Astrocyte (in vitro differentiated cells and primary cell): ENCODE measurements around the gene BCR. TPM values are rescaled to one million over a fixed set of nuclear protein-coding genes. Genes with fewer than 3 reads are reported as not detected.
A peak's percentile ranks its signal among the peaks of the same experiment; 100 is the strongest.

Experiments
- DNase-seq: peaks from one replicate; pipeline ENCODE4 v3.0.0-alpha.2; 2010; ENCODE audit warnings: low read depth
- FAIRE-seq: peaks from 2 replicates; lab custom pipeline; 2011; peaks lifted over from hg19 to GRCh38; lab: Jason Lieb, UNC
- H2AFZ ChIP-seq: 2 replicates; pipeline ENCODE4 v1.6.0; 2012; ENCODE audit warnings: low read depth, low read length, inconsistent platforms
- H3K27ac ChIP-seq: 2 replicates; pipeline ENCODE4 v1.5.1; 2011; ENCODE audit warnings: low read depth, low read length, inconsistent platforms
- H3K27me3 ChIP-seq: 2 replicates; pipeline ENCODE4 v1.6.0; 2011; ENCODE audit warnings: low read length, inconsistent platforms; ENCODE audit not compliant: insufficient read depth
- H3K36me3 ChIP-seq: 2 replicates; pipeline ENCODE4 v1.5.1; 2011; ENCODE audit warnings: low read length, inconsistent platforms; ENCODE audit not compliant: insufficient read depth
- H3K4me1 ChIP-seq: 2 replicates; pipeline ENCODE4 v1.5.1; 2011; ENCODE audit warnings: low read length, inconsistent platforms; ENCODE audit not compliant: insufficient read depth
- H3K4me2 ChIP-seq: 2 replicates; pipeline ENCODE4 v1.6.0; 2012; ENCODE audit warnings: low read length, inconsistent platforms
- H3K4me3 ChIP-seq: 2 replicates; pipeline ENCODE4 v1.5.1; 2011; ENCODE audit warnings: low read depth, mild to moderate bottlenecking, low read length, inconsistent platforms; ENCODE audit not compliant: insufficient read depth
- H3K79me2 ChIP-seq: 2 replicates; pipeline ENCODE4 v1.6.0; 2012; ENCODE audit warnings: mild to moderate bottlenecking, low read length, inconsistent platforms; ENCODE audit not compliant: insufficient read depth
- H3K9ac ChIP-seq: 2 replicates; pipeline ENCODE4 v1.6.0; 2012; ENCODE audit warnings: mild to moderate bottlenecking, low read length, inconsistent platforms
- H3K9me3 ChIP-seq: 2 replicates; pipeline ENCODE4 v1.5.1; 2012; ENCODE audit warnings: low read depth, mild to moderate bottlenecking, low read length, inconsistent platforms; ENCODE audit not compliant: insufficient read depth
- H4K20me1 ChIP-seq: 2 replicates; pipeline ENCODE4 v1.6.0; 2012; ENCODE audit warnings: low read length, inconsistent platforms; ENCODE audit not compliant: insufficient read depth
- H3K27ac Mint-ChIP-seq: one replicate; pipeline ENCODE4 v1.8.0; 2021; ENCODE audit warnings: mild to moderate bottlenecking, mixed read lengths; ENCODE audit not compliant: unreplicated experiment
- H3K27me3 Mint-ChIP-seq: one replicate; pipeline ENCODE4 v1.8.0; 2021; ENCODE audit warnings: low read depth, mixed read lengths; ENCODE audit not compliant: unreplicated experiment
- H3K36me3 Mint-ChIP-seq: one replicate; pipeline ENCODE4 v1.8.0; 2021; ENCODE audit warnings: low read depth, mixed read lengths; ENCODE audit not compliant: unreplicated experiment
- H3K4me1 Mint-ChIP-seq: one replicate; pipeline ENCODE4 v1.8.0; 2021; ENCODE audit warnings: low read depth, mixed read lengths; ENCODE audit not compliant: unreplicated experiment
- H3K4me3 Mint-ChIP-seq: one replicate; pipeline ENCODE4 v1.8.0; 2021; ENCODE audit warnings: mild to moderate bottlenecking, moderate library complexity, mixed read lengths; ENCODE audit not compliant: unreplicated experiment
- H3K9me3 Mint-ChIP-seq: one replicate; pipeline ENCODE4 v1.8.0; 2021; ENCODE audit warnings: mild to moderate bottlenecking, mixed read lengths; ENCODE audit not compliant: unreplicated experiment
- CTCF ChIP-seq: IDR thresholded peaks from 2 replicates; pipeline ENCODE4 v1.5.1; 2011; ENCODE audit warnings: low read depth, mild to moderate bottlenecking, inconsistent platforms, low read length, moderate library complexity; ENCODE audit not compliant: insufficient read depth
- EZH2 ChIP-seq: IDR thresholded peaks from 2 replicates; pipeline ENCODE4 v1.6.1; 2012; ENCODE audit warnings: mild to moderate bottlenecking, low read length, inconsistent platforms; ENCODE audit not compliant: insufficient read depth
- total RNA-seq: library from RNA; stranded (reverse); gene quantifications from 2 replicates; pipeline ENCODE4 v1.2.1, GENCODE V29; 2021

The BCR gene
- total RNA-seq, 1 donor from 2014 or later = 48.9 TPM

- Mint-ChIP-seq H3K27me3 (no peaks in the 10 kb centered on the region), H3K27ac (peak overlapping the region; percentile 67), H3K4me3 (peak overlapping the region; percentile 23), H3K4me1 (peaks cover 5% of the 10 kb centered on the region), H3K36me3 (peaks cover 13% of the 10 kb centered on the region), H3K9me3 (no peaks in the 10 kb centered on the region)
- no peak for TF ChIP-seq CTCF
- no peak for TF ChIP-seq EZH2
- DNase-seq (no peak), FAIRE-seq (no peak)
- Histone ChIP-seq H4K20me1 (peaks cover 82% of the 10 kb centered on the region), H3K79me2 (peaks cover 14% of the 10 kb centered on the region), H3K27me3 (no peaks in the 10 kb centered on the region), H3K9ac (no peak overlapping the region), H3K9me3 (no peaks in the 10 kb centered on the region), H3K4me1 (no peaks in the 10 kb centered on the region), H3K27ac (no peak overlapping the region), H3K4me2 (no peak overlapping the region), H2AFZ (no peak overlapping the region), H3K4me3 (no peak overlapping the region), H3K36me3 (no peaks in the 10 kb centered on the region)
Observed at GRCh38 chr22:23256986-23257888, 76.9 kb downstream of the BCR start.

- Histone ChIP-seq H3K4me1 (no peaks in the 10 kb centered on the region), H2AFZ (no peak overlapping the region), H3K4me2 (no peak overlapping the region), H3K9ac (no peak overlapping the region), H3K4me3 (no peak overlapping the region), H3K27me3 (no peaks in the 10 kb centered on the region), H3K9me3 (no peaks in the 10 kb centered on the region), H3K79me2 (peaks cover 8% of the 10 kb centered on the region), H3K36me3 (no peaks in the 10 kb centered on the region), H3K27ac (no peak overlapping the region), H4K20me1 (peaks cover 75% of the 10 kb centered on the region)
- no peaks in the 10 kb centered on the region for H3K27me3 Mint-ChIP-seq
- FAIRE-seq (no peak), DNase-seq (no peak)
- no peak overlapping the region for H3K27ac Mint-ChIP-seq
- H3K9me3 Mint-ChIP-seq = no peaks in the 10 kb centered on the region
- H3K4me1 Mint-ChIP-seq = peaks cover 5% of the 10 kb centered on the region
- H3K4me3 Mint-ChIP-seq = no peak overlapping the region
- peaks cover 13% of the 10 kb centered on the region for H3K36me3 Mint-ChIP-seq
- TF ChIP-seq EZH2 (no peak), CTCF (no peak)
Observed at GRCh38 chr22:23257889-23258825, 77.8 kb downstream of the BCR start.
